A673 (cell line): Measurements from ENCODE around the gene NAALADL2.

Experiments used
- EZH2 ChIP-seq: fragments of 200-600 bp; sonication (generic); IDR thresholded peaks from 2 replicates; pipeline ENCODE4 v1.6.1; 2017; ENCODE audit warnings: borderline replicate concordance, low read depth, mild to moderate bottlenecking, mixed read lengths, antibody characterized with exemption, low read length; ENCODE audit not compliant: poor library complexity, severe bottlenecking
- TF ChIP-seq, protein P1 (sequence below): fragments of 300-800, 200-600 bp; sonication (generic); conservative IDR thresholded peaks from 2 replicates; pipeline ENCODE4 v1.5.1; 2017; ENCODE audit warnings: low read depth, mild to moderate bottlenecking, antibody characterized with exemption, low read length, moderate library complexity, mixed read lengths

DNA sequence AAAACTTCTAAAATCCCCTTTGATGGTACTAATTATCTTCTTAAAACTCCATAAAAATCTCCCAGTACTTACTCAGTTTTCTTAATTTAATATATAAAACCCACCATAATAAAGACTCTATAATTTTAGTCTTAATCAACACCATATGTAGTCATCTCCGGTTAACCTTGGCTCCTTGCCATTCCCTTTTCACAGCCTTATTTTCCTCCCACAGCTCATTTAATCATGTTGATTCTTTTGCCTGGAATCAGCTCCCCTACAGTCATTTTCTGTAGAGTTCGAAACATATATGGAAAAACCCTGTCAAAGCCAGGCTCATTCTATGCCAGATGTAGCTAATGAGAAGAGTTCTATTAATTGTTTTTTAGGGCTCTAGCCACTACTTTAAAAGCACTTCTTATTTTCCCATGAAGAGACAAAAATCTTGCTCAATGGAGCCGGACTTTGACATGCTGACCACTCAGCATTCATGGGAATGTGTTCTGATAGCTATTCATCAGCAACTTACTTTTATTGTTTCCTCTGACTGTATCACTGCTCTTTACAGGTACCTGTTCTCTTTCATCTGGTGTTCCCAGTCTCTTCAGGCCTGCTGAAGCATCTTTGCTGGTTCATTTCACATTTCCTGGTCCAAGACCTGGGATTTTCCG, 573.4 kb downstream of the NAALADL2 start:
- TF ChIP-seq, protein P1, sequence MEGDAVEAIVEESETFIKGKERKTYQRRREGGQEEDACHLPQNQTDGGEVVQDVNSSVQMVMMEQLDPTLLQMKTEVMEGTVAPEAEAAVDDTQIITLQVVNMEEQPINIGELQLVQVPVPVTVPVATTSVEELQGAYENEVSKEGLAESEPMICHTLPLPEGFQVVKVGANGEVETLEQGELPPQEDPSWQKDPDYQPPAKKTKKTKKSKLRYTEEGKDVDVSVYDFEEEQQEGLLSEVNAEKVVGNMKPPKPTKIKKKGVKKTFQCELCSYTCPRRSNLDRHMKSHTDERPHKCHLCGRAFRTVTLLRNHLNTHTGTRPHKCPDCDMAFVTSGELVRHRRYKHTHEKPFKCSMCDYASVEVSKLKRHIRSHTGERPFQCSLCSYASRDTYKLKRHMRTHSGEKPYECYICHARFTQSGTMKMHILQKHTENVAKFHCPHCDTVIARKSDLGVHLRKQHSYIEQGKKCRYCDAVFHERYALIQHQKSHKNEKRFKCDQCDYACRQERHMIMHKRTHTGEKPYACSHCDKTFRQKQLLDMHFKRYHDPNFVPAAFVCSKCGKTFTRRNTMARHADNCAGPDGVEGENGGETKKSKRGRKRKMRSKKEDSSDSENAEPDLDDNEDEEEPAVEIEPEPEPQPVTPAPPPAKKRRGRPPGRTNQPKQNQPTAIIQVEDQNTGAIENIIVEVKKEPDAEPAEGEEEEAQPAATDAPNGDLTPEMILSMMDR = no peak
- no peak for TF ChIP-seq EZH2
